GM18502 (cell line): Measurements from ENCODE around the gene TNK1.

Experiments
- ATAC-seq: cut with Tn5 transposase; IDR thresholded peaks from one replicate; pipeline ENCODE4 v1.9.1; 2021; ENCODE audit warnings: mild to moderate bottlenecking; ENCODE audit not compliant: unreplicated experiment, poor library complexity

The TNK1 gene

GRCh38 chr17:7408252-7408727 lies 27.4 kb downstream of the TNK1 start:
- no peak for ATAC-seq

GRCh38 chr17:7408863-7409262 lies 28.0 kb downstream of the TNK1 start:
- no peak for ATAC-seq

GRCh38 chr17:7409716-7410115 lies 28.8 kb downstream of the TNK1 start:
- no peak for ATAC-seq

- ATAC-seq, result no peak
These were observed 29.9 kb downstream of the TNK1 start for GRCh38 chr17:7410634-7411426.

- no peak for ATAC-seq
These were observed 30.5 kb downstream of the TNK1 start for GRCh38 chr17:7411427-7411750.

GRCh38 chr17:7413346-7413985 lies 32.6 kb downstream of the TNK1 start:
- ATAC-seq, result no peak

- no peak for ATAC-seq
These were observed 33.9 kb downstream of the TNK1 start for GRCh38 chr17:7414837-7415236.

- no peak for ATAC-seq
These were observed 34.9 kb downstream of the TNK1 start for GRCh38 chr17:7415784-7416183.

- no peak for ATAC-seq
These were observed 35.4 kb downstream of the TNK1 start for GRCh38 chr17:7416323-7416722.

- no peak for ATAC-seq
These were observed 36.3 kb downstream of the TNK1 start for GRCh38 chr17:7417056-7417655.

GRCh38 chr17:7418472-7419152 lies 37.7 kb downstream of the TNK1 start:
- ATAC-seq, result no peak

GRCh38 chr17:7419819-7420610 lies 39.1 kb downstream of the TNK1 start, which contains the start of gene SPEM1:
Gene SPEM1 (plus strand): TSS chr17:7420324. CDS start chr17:7420385, 61 bp downstream.
- no peak for ATAC-seq

- ATAC-seq, result no peak
These were observed 40.3 kb downstream of the TNK1 start for GRCh38 chr17:7421186-7421585.

GRCh38 chr17:7423679-7424078 lies 42.8 kb downstream of the TNK1 start:
- no peak for ATAC-seq

- no peak for ATAC-seq
These were observed 44.4 kb downstream of the TNK1 start, which contains the start of gene SPEM2 for GRCh38 chr17:7425316-7425715. Gene SPEM2 (plus strand): TSS chr17:7425616. CDS start chr17:7425689, 73 bp downstream.

- no peak for ATAC-seq
These were observed 44.9 kb downstream of the TNK1 start for GRCh38 chr17:7425756-7426155.

GRCh38 chr17:7426203-7426863 lies 45.4 kb downstream of the TNK1 start:
- ATAC-seq, result no peak

- ATAC-seq, result no peak
These were observed 46.1 kb downstream of the TNK1 start for GRCh38 chr17:7426896-7427489.

GRCh38 chr17:7427549-7427948 lies 46.7 kb downstream of the TNK1 start:
- ATAC-seq, result no peak
